IMR-90 (cell line): Measurements from ENCODE around the gene KLC1. TPM values are rescaled to one million over a fixed set of nuclear protein-coding genes. Genes with fewer than 3 reads are reported as not detected.

Experiments
- ATAC-seq: fragments of 200-7000 bp; cut with Tn5 transposase; 2 replicates; pipeline ENCODE4 v1.9.1; 2020; ENCODE audit warnings: low read depth, mild to moderate bottlenecking, moderate library complexity
- BruUV-seq: library from RNA; stranded (reverse); fragments of 400-500 nt; replicated peaks from 2 replicates; lab custom pipeline; 2021; lab: Mats Ljungman, UMichigan
- CTCF ChIA-PET: fragments of 300-600 bp; formaldehyde crosslinking; extraction: SDS; loops from one replicate; lab custom pipeline; 2021; ENCODE audit warnings: antibody characterized with exemption; lab: Yijun Ruan, JAX
- POLR2A ChIA-PET: fragments of 300-600 bp; sonication (Branson Sonifier 250); formaldehyde crosslinking; loops from one replicate; lab custom pipeline; 2022; ENCODE audit warnings: antibody characterized with exemption; ENCODE audit not compliant: unreplicated experiment; lab: Charles Lee
- DNase-seq: peaks from one replicate; pipeline ENCODE4 v3.0.0; 2013
- H2AFZ ChIP-seq: replicated peaks from 2 replicates; pipeline ENCODE3; 2013; ENCODE audit warnings: low read length, mild to moderate bottlenecking; ENCODE audit not compliant: poor library complexity
- H2AK5ac ChIP-seq: 2 replicates; pipeline ENCODE4 v1.6.1; 2013; ENCODE audit warnings: low read depth, low read length, inconsistent platforms
- H2AK9ac ChIP-seq: replicated peaks from 2 replicates; pipeline ENCODE3; 2013; ENCODE audit warnings: mild to moderate bottlenecking, low read depth, low read length, moderate library complexity; ENCODE audit not compliant: poor library complexity
- H2BK120ac ChIP-seq: 2 replicates; pipeline ENCODE4 v1.6.1; 2013; ENCODE audit warnings: low read depth, low read length, inconsistent platforms
- H2BK15ac ChIP-seq: 3 replicates; pipeline ENCODE4 v1.6.1; 2013; ENCODE audit warnings: low read depth, low read length, inconsistent platforms
- H2BK20ac ChIP-seq: 2 replicates; pipeline ENCODE4 v1.6.1; 2013; ENCODE audit warnings: low read depth, mild to moderate bottlenecking, inconsistent platforms, low read length, moderate library complexity
- H2BK5ac ChIP-seq: 2 replicates; pipeline ENCODE4 v1.6.1; 2013; ENCODE audit warnings: mild to moderate bottlenecking, low read depth, low read length, inconsistent platforms; ENCODE audit not compliant: poor library complexity, severe bottlenecking
- H3K14ac ChIP-seq: replicated peaks from 2 replicates; pipeline ENCODE4 v1.6.1; 2013; ENCODE audit warnings: low read depth, low read length, inconsistent platforms
- H3K18ac ChIP-seq: 2 replicates; pipeline ENCODE4 v1.6.1; 2013; ENCODE audit warnings: low read depth, low read length, control low read depth
- H3K23ac ChIP-seq: 2 replicates; pipeline ENCODE4 v1.6.1; 2013; ENCODE audit warnings: low read depth, low read length, inconsistent platforms
- H3K27ac ChIP-seq: 2 replicates; pipeline ENCODE4 v1.5.1; 2013; ENCODE audit warnings: mild to moderate bottlenecking, control low read depth, low read length; ENCODE audit not compliant: insufficient read depth
- H3K27me3 ChIP-seq: 2 replicates; pipeline ENCODE4 v1.6.1; 2013; ENCODE audit warnings: low read length; ENCODE audit not compliant: control insufficient read depth, insufficient read depth
- H3K36me3 ChIP-seq: 2 replicates; pipeline ENCODE4 v1.6.1; 2013; ENCODE audit warnings: low read length, mixed read lengths; ENCODE audit not compliant: control insufficient read depth, insufficient read depth
- H3K4ac ChIP-seq: 2 replicates; pipeline ENCODE4 v1.6.1; 2013; ENCODE audit warnings: low read depth, low read length, inconsistent platforms
- H3K4me1 ChIP-seq: 2 replicates; pipeline ENCODE4 v1.6.1; 2013; ENCODE audit warnings: low read length, mixed read lengths; ENCODE audit not compliant: control insufficient read depth, insufficient read depth
- H3K4me2 ChIP-seq: 2 replicates; pipeline ENCODE4 v1.6.1; 2013; ENCODE audit warnings: low read depth, mild to moderate bottlenecking, control low read depth, low read length, moderate library complexity
- H3K4me3 ChIP-seq: 2 replicates; pipeline ENCODE4 v1.5.1; 2013; ENCODE audit warnings: low read depth, mild to moderate bottlenecking, control low read depth, low read length, moderate library complexity; ENCODE audit not compliant: insufficient read depth
- H3K56ac ChIP-seq: 2 replicates; pipeline ENCODE4 v1.6.1; 2013; ENCODE audit warnings: low read length, inconsistent platforms; ENCODE audit not compliant: insufficient read depth; ENCODE audit errors: extremely low read depth
- H3K79me1 ChIP-seq, 2 experiments: 2 replicates each; pipeline ENCODE4 v1.6.1; 2013; ENCODE audit warnings: low read length in 2 of 2, inconsistent platforms in 1 of 2, low read depth in 1 of 2
- H3K9ac ChIP-seq: 2 replicates; pipeline ENCODE4 v1.6.1; 2013; ENCODE audit warnings: low read depth, low read length, control low read depth
- H3K9me1 ChIP-seq: 2 replicates; pipeline ENCODE4 v1.6.1; 2013; ENCODE audit warnings: low read length, inconsistent platforms; ENCODE audit not compliant: insufficient read depth
- H3K9me3 ChIP-seq: 2 replicates; pipeline ENCODE4 v1.6.1; 2013; ENCODE audit warnings: low read length; ENCODE audit not compliant: control insufficient read depth, insufficient read depth
- H4K20me1 ChIP-seq: 2 replicates; pipeline ENCODE4 v1.6.1; 2013; ENCODE audit warnings: low read length, inconsistent platforms; ENCODE audit not compliant: insufficient read depth
- H4K5ac ChIP-seq: 2 replicates; pipeline ENCODE4 v1.6.1; 2013; ENCODE audit warnings: mild to moderate bottlenecking, low read depth, low read length, control low read depth
- H4K8ac ChIP-seq, 2 experiments: 2 replicates each; pipeline ENCODE4 v1.6.1; 2013; ENCODE audit warnings: low read depth in 2 of 2, low read length in 2 of 2, control low read depth in 1 of 2, inconsistent platforms in 1 of 2
- H4K91ac ChIP-seq: 2 replicates; pipeline ENCODE4 v1.6.1; 2013; ENCODE audit warnings: low read depth, low read length, inconsistent platforms; ENCODE audit not compliant: insufficient read depth
- CHD1 ChIP-seq: IDR thresholded peaks from 2 replicates; pipeline ENCODE4 v1.6.1; 2012; ENCODE audit warnings: low read depth, low read length, improper control_type of control experiment
- MAZ ChIP-seq: IDR thresholded peaks from 2 replicates; pipeline ENCODE4 v1.6.1; 2012; ENCODE audit warnings: low read depth, mild to moderate bottlenecking, low read length, improper control_type of control experiment, moderate library complexity, borderline replicate concordance
- WGBS, 2 experiments: methylation state at CpG; one replicate each; pipeline versions ENCODE4 v1.1.5 to v1.1.7; 2013; ENCODE audit warnings: missing lambda C conversion rate in 2 of 2; ENCODE audit not compliant: insufficient read length in 1 of 2; ENCODE audit errors: extremely low coverage in 2 of 2; 5-methylcytosine and 5-hydroxymethylcytosine counted together
- dilution Hi-C: fragments of 300-500 bp; cut with HindIII; formaldehyde crosslinking; loops from one replicate; pipeline ENCODE4 v1.14.3; 2018; ENCODE audit warnings: low sequenced_read_pairs; ENCODE audit not compliant: unreplicated experiment
- in situ Hi-C: fragments of 300-500 bp; cut with MboI; formaldehyde crosslinking; loops from 3 replicates; pipeline ENCODE4 v1.14.3; 2019; ENCODE audit warnings: low sequenced_read_pairs, inconsistent platforms, mixed read lengths
- intact Hi-C: fragments of 100-400 bp; cut with micrococcal nuclease; formaldehyde crosslinking; loops from 2 replicates; pipeline ENCODE4 v1.10.0; 2022
- polyA plus RNA-seq, 3 experiments: library from polyadenylated mRNA; depleted of rRNA; stranded (reverse); fragments of >200 nt; gene quantifications; 2 replicates each; pipeline ENCODE4 v1.2.3, GENCODE V29; 2012; ENCODE audit warnings: low replicate concordance in 1 of 3
- total RNA-seq: library from RNA; depleted of rRNA; stranded (reverse); fragments of >200 nt; gene quantifications from 2 replicates; pipeline ENCODE4 v1.2.3, GENCODE V29; 2012
- TF ChIP-seq, protein P1 (sequence below): conservative IDR thresholded peaks from 2 replicates; pipeline ENCODE4 v1.5.1; 2012; ENCODE audit warnings: mild to moderate bottlenecking, low read depth, low read length, improper control_type of control experiment

KLC1 gene
- total and polyA plus RNA-seq, 2 of the 4 experiments (the other 2 are of a cell fraction), result 101 to 157 TPM

DNA sequence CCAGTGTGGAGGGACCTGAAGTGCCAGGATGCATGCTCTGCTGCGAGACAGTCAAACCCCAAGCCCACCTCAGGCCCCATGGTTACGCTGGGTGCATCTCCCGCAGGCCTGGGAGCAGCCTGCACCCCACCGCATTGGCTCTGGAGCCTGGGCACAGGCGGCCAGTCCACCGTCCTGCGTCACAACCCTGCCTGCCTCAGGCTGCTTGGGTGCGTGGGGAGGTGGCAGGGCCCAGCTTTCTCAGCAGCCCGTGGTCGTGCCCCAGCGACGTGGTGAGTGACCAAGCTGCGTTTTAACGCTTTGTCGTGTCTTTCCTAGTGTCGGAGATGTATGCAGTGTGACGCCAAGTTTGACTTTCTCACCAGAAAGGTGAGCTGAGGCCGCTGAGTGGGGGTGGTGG lies 97.5 kb downstream of the KLC1 start:
- DNase-seq (no peak), ATAC-seq (no peak)
- H2AFZ ChIP-seq, result no peak overlapping the region
- no peak overlapping the region for H2BK15ac ChIP-seq
- H3K14ac ChIP-seq, result no peak overlapping the region
- no peaks in the 10 kb centered on the region for H3K27me3 ChIP-seq
- dilution Hi-C loops, result no loop called here
- intact Hi-C loops, result no loop called here
- H2BK5ac ChIP-seq, result no peak overlapping the region
- no peak overlapping the region for H3K4ac ChIP-seq
- peaks cover 14 to 37% of the 10 kb centered on the region in 2 experiments for H3K79me1 ChIP-seq
- peaks cover 5% of the 10 kb centered on the region for H3K9me1 ChIP-seq
- no peak overlapping the region for H2AK5ac ChIP-seq
- no peak overlapping the region for H3K4me2 ChIP-seq
- no peak overlapping the region for H4K5ac ChIP-seq
- no TSS peak for BruUV-seq
- H2BK120ac ChIP-seq, result no peak overlapping the region
- no peak overlapping the region for H3K23ac ChIP-seq
- H3K27ac ChIP-seq, result no peak overlapping the region
- no peak overlapping the region for H3K4me3 ChIP-seq
- H3K4me1 ChIP-seq, result no peaks in the 10 kb centered on the region
- no peak overlapping the region for H3K9ac ChIP-seq
- no peak overlapping the region for H4K8ac ChIP-seq
- no peak overlapping the region for H2AK9ac ChIP-seq
- no peak overlapping the region for H3K18ac ChIP-seq
- in situ Hi-C loops, result no loop called here
- no peaks in the 10 kb centered on the region for H3K9me3 ChIP-seq
- ChIA-PET POLR2A (no interaction called here), CTCF (no interaction called here)
- H3K56ac ChIP-seq, result no peak overlapping the region
- WGBS, 2 experiments, result 99% methylated on average over 14 of the region's 18 CpGs; no CpG with 5 or more reads in 1 of the 2 experiments
- H4K91ac ChIP-seq, result no peak overlapping the region
- H4K20me1 ChIP-seq, result peaks cover 49% of the 10 kb centered on the region
- H2BK20ac ChIP-seq, result no peak overlapping the region
- no peak for TF ChIP-seq MAZ
- TF ChIP-seq, protein P1, sequence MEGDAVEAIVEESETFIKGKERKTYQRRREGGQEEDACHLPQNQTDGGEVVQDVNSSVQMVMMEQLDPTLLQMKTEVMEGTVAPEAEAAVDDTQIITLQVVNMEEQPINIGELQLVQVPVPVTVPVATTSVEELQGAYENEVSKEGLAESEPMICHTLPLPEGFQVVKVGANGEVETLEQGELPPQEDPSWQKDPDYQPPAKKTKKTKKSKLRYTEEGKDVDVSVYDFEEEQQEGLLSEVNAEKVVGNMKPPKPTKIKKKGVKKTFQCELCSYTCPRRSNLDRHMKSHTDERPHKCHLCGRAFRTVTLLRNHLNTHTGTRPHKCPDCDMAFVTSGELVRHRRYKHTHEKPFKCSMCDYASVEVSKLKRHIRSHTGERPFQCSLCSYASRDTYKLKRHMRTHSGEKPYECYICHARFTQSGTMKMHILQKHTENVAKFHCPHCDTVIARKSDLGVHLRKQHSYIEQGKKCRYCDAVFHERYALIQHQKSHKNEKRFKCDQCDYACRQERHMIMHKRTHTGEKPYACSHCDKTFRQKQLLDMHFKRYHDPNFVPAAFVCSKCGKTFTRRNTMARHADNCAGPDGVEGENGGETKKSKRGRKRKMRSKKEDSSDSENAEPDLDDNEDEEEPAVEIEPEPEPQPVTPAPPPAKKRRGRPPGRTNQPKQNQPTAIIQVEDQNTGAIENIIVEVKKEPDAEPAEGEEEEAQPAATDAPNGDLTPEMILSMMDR, result no peak
- TF ChIP-seq CHD1, result no peak
- H3K36me3 ChIP-seq, result peaks cover 32% of the 10 kb centered on the region
